Skin of body (tissue), 2 donors: ENCODE measurements around the gene IL36G. TPM values are rescaled to one million over a fixed set of nuclear protein-coding genes. Genes with fewer than 3 reads are reported as not detected.

Source experiments
- DNase-seq: peaks from one replicate; lab custom pipeline; 2025; lab: John Stamatoyannopoulos, UW
- total RNA-seq: library from RNA; depleted of rRNA; stranded (reverse); fragments of >200 nt; gene quantifications from one replicate; pipeline ENCODE4 v1.2.3, GENCODE V29; 2014

IL36G gene
- total RNA-seq, 1 donor from 2014 or later, result 4.4 TPM

DNA sequence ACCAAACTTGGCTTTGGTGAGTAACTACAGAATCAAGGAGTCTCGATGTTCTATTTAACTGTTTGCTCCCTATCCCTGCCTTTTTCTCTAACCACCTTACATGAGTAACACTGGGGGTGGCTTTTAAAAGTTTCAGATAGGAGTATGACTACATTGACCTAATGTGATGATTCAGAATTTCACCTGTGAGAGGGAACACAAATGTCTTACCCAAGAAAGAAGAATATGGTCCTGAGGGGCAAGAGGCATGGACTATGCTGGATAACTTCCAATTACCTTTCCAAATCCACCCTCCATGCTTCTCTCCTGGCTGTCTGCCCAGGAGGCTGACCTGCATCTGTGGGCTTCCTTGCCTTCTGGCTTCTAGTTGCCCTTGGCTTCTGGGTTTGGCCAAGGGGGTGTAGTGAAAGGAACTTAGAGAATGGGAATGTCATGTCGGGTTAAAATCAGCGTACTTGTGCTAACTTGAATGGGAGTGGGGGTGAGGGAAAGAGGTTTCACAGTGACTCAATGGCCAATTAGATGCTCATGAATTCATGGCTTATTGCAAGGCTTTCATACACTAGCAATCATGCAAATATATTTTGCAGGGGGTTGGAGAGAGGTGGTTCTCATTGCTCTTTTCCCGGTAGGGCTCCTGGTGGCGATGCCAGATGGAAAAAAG is 5.3 kb upstream of the IL36G start:
- DNase-seq, result no peak

DNA sequence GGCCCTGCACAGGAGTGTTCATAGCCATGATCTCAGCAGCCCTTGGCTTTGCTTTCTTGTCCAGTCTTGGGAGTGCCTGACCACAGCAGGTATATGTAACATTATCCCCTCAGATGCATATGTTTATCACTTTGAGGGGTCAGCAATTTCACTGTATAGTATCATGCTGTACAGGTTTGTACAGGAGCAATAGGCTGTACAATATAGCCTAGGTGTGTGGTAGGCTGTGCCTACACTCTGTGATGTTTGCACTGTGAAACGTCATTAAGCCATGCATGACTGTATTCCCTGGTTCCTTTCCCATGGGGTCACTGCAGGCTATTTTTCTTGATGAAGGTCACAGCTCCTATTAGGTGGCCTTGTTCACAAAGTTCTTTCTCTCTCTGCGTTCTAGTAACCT is 4.7 kb upstream of the IL36G start:
- DNase-seq, result no peak

DNA sequence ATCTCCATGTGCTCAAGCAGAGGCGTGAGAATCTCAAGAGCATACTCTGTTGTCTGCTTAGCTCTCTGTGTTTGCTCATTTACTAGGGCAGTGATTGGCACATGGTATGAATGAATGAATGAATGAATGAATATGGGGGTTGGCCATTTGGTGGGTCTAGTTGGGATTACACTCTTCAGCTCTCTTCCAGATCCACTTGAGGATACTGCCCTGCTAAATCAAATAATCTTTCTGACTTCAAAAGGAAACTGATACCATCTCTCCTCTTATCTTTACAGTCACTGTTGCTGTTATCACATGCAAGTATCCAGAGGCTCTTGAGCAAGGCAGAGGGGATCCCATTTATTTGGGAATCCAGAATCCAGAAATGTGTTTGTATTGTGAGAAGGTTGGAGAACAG is 1.9 kb downstream of the IL36G start:
- DNase-seq, result no peak

DNA sequence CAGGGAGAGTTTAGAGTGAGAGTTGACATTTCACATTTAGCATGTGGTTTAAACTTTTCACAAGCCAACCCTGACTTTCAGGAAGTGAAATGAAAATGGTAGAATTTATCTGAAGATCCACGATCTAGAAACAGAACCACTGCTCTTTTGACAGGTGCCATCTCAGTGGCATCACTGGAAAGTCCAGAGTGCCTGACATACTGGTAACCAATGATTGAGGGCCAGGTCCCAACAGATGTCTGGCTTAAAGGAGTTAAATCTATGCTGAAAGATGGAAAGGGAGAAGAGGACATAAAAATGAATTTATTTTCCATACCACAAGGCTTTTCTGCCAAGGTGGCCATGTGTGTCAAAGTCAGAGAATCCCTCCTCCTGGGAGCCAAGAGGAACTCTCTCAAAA is 2.7 kb downstream of the IL36G start:
- DNase-seq, result no peak

DNA sequence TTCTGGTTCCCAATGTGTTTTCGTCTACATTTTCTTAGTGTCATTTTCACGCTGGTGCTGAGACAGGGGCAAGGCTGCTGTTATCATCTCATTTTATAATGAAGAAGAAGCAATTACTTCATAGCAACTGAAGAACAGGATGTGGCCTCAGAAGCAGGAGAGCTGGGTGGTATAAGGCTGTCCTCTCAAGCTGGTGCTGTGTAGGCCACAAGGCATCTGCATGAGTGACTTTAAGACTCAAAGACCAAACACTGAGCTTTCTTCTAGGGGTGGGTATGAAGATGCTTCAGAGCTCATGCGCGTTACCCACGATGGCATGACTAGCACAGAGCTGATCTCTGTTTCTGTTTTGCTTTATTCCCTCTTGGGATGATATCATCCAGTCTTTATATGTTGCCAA is 7.3 kb downstream of the IL36G start:
- no peak for DNase-seq

DNA sequence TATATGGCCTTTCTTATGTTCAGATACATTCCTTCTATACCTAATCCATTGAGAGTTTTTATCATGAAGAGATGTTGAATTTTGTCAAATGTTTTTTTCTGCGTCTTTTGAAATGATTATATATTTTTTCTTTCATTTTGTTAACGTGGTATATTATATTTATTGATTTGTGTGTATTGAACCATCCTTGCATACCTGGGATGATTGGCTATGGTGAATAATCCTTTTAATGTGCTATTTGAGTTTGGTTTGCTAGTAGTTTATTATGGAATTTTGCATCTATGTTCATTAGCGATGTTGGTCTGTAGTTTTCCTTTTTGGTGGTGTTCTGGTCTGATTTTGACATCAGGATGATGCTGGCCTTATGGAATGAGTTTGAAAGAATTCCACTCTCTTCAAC is 11.8 kb downstream of the IL36G start:
- no peak for DNase-seq

DNA sequence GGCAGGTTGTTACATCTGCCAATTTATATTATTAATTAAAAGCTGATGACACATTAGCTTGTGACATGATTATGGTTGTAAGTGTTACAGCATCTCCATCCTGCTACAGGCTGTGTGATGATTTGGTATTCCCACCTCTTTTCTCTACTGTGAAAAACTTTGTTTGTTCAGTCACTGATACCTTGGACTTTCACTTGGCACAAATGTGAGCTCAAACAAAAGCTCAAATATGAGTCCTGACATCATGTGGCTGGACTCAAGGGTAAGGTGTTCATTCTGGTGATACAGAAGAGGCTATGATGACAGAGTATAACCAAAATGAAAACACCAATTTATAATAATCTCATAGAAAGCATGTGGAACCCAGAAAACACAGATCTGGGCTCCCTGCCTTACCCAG is 16.0 kb downstream of the IL36G start:
- DNase-seq, result no peak

DNA sequence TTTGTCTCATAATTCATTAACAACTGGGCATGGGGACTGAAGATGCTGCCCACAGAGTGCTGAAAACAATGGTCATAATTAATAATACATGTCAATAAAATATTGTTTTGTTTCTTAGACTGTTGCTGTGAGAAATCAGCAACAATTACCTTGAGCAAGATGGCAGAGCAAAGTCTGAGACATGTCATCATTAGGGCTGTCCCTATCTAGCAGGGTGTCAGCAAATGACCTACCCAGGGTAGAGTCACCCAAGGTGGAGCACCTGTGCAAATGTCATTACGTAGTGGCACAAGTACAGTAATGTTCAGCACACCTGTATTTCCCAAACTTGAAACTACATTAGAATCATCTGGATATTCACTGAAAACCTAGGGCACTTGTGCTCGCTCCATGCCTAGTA is 16.8 kb downstream of the IL36G start:
- DNase-seq, result no peak

DNA sequence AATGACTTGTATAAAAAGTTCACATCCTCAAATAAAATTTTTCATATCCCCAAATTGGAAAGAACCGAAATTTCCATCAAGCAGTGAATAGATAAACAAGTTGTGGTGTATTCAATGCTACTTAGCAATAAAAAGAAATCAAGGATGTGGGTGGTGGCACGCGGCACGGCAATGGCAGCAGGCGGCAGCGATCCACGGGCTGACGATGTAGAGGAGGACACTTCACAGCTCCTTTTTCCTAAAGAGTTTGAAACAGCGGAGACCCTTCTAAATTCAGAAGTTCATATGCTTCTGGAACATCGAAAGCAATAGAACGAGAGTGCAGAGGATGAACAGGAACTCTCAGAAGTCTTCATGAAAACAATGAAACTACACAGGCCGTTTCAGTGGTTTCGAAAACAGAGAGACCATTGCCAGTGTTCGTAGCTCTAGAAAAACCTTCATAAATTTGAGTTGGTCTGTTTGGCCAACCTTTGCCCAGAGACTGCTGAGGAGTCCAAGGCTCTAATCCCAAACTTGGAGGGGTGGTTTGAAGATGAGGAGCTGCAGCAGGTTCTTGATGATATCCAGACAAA is 17.6 kb downstream of the IL36G start:
- DNase-seq, result no peak

DNA sequence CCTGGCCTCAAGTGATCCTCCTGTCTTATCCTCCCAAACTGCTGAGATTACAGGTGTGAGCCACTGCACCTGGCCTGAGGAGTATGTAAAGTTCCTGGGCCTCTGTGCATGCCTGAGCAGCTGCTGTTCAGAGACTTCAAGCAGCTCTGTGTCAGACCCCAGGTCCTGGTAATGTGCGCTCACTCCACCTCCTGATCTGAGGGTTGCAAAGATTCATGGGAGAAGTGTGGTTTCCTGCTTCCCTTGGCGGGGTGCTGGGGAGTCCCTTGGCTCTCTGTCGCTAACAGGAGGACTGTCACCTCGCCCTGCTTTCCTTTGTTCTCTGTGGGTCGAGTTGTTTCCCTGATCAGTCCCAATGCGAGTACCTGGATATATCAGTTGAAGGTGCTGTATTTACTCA is 18.8 kb downstream of the IL36G start:
- no peak for DNase-seq

DNA sequence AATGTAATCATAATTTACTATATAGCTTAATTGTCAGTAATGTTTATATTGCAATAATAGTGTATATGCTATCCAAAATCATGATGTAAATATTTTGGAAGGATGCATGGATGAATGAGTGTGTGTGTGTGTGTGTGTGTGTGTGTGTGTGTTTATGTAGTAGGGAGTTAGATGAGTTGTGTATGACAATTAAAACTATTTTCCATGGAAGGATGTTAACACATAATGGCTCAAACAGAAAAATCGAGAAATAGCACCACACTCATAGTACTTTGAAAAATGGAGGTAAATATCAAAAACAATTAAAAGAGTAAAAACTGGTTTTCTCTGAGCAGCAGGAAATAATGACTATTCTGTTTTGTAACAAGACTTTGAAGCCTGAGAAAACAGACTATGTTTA is 19.3 kb downstream of the IL36G start:
- DNase-seq, result no peak

DNA sequence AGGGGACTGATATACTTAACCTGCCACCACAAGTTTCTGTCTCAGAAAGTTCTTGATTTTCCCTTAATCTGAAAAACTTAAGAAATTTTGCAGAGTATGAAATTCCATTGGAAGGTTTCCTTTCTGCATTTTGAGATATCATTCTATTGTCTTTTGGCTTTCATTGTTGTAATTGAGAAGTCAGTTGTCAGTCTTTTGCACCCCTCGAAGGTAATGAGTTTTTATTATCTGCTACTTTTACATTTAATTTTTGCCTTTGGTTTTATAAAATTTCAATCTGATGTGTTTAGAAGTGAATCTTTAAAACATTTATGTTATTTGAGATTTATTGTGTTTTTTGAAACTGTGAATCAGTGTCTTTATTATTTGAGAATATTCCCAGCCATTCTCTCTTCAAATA is 22.6 kb downstream of the IL36G start:
- DNase-seq, result no peak

DNA sequence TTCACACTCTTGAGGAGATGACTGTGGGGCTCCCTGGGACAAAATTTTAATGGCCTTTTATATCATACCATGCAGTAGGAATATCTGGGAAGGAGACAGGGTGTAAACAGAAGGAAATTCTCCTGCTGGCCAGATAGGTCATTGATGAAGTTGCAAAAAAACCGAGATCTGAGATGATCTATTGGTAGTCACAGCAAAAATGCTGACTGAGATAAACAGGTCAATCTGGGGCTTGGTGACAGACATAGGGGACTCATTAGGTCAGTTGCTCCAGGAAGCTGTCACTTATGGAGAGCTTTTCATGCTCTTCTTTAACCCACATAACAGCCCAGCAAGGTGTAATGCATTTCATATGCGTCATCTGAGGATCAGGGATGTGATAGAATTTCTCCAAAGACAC is 24.9 kb downstream of the IL36G start:
- DNase-seq, result no peak

DNA sequence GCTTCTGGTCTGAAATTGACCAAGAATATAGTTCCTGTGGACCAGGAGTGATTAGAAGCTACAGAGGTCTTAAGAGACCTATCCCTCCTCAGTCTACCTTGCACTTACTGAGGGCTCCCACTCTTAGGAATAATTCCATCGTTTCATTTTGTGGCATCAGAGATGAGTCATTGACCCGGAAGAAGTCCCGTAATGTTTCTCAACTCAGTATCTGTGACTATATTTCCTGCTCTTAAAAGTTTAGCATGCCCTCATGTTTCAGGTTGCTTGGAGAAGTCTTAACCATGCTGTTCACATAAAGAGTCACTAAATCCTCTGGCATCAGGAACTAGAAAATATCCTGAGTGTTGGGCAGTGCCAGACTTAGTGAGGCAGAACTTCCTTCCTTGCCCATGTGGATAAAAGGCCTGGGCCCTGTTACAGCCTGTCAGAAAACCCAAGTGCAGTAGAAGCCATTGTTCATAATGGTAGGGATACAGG is 27.3 kb downstream of the IL36G start, which contains the start of gene IL36A:
TSS of gene IL36A (plus strand) at position 430 of the 480 bp plus-strand sequence. CDS start 413 bp downstream, outside the sequence.
- no peak for DNase-seq

DNA sequence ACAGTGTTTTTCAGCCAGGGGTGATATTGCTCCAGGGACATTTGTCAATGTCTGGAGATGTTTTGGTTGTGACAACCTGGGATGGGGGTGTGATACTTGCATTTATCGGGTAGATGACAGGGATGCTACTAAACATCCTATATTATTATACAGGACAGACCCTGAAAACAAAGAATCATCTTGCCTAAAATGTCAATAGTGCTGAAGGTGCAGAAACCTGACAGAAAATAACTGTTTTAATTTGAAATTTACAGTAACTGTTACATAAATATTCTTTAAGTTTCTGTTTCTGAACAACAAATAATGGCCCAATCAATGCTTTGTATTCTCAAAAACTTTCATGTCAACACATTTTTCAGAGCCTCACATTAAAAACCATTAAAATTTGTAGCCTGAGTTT is 29.4 kb downstream of the IL36G start:
- DNase-seq, result no peak

DNA sequence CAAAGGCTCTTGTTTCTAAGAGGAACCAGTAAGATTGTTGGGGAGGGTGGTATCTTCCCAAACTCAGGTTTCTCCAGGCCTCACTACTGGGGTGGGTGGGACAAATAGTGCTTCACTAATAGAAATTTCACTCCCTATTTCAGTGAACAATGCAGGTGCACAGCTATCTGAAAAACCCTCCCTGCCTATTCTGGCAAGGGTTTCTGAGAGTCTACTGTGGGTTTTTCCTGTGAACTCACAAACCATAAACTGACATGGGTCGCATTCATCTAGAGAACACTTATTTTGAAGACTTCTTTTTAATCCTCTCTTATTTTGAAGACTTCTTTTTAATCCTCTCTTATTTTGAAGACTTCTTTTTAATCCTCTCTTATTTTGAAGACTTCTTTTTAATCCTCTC is 31.8 kb downstream of the IL36G start:
- no peak for DNase-seq

DNA sequence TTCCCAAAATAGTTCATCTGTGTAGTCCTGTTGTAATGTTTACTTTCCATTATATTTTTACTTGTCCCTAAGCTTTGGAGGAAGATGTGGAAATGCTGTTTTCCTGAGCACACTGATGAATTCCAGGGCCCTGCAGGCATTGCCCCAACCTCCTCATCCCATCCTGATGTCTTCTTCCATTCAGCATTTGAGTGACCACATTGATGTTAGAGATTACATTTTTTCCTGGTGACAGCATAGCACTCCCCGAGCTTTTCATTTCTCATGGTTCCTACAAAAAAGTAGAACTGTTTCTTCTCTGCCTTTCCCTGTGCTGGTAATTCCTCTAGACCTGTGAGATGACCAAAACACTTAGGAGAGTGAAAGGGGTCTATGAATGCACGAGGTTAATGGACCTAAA is 32.3 kb downstream of the IL36G start:
- no peak for DNase-seq

DNA sequence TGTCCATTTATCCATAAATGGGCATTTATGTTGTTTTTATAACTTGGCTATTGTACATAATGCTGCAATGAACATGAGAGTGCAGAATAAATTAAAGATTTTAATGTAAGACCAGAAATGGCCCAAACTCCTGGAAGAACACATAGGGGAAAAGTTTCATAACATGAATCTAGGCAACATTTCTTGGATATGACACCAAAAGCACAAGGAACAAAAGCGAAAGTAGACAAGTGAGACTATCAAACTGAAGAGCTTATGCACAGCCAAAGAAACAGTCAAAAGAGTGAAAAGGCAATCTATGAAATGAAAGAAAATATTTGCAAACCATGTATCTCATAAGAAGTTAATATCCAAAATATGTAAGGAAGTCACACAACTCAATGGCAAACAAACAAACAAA is 33.3 kb downstream of the IL36G start:
- DNase-seq, result no peak

DNA sequence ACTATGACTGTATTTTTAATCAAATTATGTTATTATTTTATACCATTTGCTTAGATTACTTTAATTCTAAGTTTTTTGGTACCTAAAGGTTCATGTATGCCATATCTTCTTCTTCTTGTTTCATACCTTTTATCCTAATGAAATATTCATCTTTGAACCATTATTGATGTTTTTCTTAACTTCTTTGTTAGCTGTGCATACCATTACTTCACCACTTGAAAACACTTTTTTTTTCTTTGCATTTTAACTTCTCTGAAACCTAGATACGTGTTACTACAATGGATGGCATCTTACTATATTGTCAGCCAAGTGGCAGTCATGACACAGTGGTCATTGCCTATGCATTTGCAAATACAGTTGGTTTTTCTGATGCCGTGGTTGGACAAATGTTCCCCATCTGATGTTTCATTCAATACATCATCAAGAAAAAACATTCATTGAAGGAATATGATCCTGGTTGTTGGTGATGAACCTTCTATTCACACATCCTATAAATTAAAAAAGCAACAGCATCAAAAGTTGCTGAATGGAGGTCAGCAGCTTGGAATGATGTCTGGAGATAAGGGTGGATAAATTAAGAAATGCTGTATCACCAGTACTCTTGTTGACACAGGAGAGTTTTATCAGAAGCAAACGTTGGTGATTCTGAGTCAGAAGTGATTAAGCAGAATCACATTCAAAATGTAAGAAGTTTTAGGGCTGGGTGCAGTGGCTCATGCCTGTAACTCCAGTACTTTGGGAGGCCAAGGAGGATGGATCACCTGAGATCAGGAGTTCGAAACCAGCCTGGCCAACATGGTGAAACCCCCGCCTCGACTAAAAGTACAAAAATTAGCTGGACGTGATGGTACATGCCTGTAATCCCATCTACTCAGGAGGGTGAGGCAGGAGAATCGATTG is 34.9 kb downstream of the IL36G start:
- DNase-seq, result no peak

DNA sequence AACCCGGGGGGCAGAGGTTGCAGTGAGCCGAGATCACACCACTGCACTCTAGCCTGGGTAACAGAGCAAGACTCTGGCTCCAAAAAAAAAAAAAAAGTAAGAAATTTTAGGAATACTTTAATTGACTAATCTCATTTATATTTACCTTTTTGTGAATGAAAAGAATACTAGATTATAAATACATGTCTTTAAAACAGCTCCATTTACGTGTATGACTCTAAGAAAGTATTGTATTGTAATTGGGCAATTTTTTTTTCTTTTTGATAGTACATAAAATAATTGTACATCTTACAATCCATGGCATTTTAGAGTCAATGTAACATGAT is 35.5 kb downstream of the IL36G start:
- no peak for DNase-seq

DNA sequence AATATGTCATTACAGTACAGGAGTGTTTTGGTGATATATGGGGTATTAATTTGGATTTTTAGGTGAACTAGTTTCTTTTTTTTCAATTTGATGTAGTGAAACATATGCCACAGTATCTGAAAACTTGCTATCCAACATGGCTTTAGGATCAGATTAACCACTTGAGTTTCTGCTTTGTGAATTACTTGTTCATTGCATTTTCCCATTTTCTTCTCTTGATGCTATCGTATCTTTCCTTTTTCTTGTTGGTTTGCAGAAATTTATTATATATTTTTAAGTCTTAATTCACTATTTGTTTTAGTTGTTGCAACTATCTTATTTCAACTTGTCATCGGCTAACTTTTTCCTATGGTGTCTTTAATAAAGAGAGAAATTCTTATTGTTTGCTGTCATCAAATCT is 36.3 kb downstream of the IL36G start:
- no peak for DNase-seq

DNA sequence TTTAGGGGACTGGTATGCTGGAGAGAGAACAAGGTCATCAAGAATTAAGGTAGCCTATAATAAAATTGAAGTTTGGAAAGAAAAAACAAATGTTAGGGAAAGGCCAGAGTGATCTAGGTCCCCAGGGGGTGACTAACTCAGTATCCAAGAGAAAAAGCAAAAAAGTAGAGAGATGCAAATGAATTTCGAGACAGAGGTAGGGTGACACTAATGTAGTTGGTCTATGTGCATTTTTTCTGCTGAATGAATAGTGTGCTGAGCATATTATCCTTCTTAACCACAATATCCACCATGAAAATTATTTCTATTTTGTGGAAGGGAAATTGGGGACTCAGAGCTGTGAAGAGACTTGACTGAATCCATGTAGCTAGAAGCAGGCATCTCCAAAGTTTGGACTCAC is 37.2 kb downstream of the IL36G start:
- DNase-seq, result no peak

DNA sequence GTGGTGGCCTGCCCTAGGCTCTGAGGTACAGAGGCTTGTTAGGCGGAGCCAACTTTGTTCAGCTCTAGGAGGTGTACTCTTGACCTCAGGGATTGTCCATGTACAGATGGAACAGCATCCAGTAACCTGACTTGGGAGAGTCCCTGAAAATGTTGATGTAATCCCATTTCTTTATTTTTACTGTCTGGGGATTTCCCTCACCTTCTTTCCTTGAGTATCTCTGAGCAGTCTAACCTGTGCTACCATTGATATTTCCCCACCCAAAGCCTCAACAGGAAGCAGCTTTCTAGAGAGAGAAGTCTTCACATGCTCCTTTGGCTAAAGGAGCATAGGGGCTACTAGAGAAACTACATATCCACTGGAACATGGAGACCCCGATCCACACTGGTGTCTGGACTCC is 37.8 kb downstream of the IL36G start:
- no peak for DNase-seq
